ENCODE data around the gene MTHFSD. TPM values are rescaled to one million over a fixed set of nuclear protein-coding genes. Genes with fewer than 3 reads are reported as not detected.

The MTHFSD gene
- total RNA-seq, 2 experiments from 2014 or later, result 28.7 to 29.1 TPM

DNA sequence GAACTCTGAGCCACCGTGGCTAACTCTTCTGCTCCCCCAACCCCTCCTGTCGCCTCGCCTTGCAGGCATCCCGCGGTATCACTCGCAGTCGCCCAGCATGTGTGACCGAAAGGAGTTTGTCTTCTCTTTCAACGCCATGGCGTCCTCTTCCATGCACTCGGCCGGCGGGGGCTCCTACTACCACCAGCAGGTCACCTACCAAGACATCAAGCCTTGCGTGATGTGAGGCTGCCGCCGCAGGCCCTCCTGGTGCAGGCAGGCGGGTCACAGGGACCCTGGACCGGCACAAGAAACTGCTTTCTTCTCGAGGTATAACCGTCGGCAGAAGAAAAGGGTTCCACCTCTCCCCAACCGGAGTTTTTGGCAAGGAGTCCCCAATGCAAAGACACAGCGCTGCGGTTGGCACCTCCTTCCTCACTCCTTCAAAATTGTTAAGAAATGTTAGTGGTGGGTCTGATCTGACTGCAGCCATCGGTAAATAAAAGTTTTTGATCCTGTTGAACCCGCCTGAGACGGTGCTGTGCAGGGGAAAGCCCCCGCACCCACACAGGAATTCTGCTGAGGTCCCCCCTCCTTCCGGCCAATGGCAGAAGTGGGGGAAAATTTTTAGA lies 42.1 kb downstream of the MTHFSD start:
- POLR2A ChIA-PET, result no interaction called here
- peaks cover 64% of the 10 kb centered on the region for H3K27me3 Mint-ChIP-seq
- DNase-seq, result no peak

GRCh38 chr16:86512301-86512859 lies 42.7 kb downstream of the MTHFSD start:
- DNase-seq, result no peak
- Mint-ChIP-seq H3K9me3 (no peaks in the 10 kb centered on the region), H3K27ac (no peak overlapping the region), H3K4me3 (no peak overlapping the region), H3K27me3 (peaks cover 64% of the 10 kb centered on the region), H3K4me1 (peaks cover 13% of the 10 kb centered on the region), H3K36me3 (ENCODE audit: low read depth) (no peaks in the 10 kb centered on the region)
- ChIA-PET POLR2A (no interaction called here), CTCF (no interaction called here)

More for the DNA sequence above, 42.1 kb downstream of the MTHFSD start:
- no peak overlapping the region for H3K4me3 Mint-ChIP-seq
- no peaks in the 10 kb centered on the region for H3K9me3 Mint-ChIP-seq
- H3K27ac Mint-ChIP-seq, result no peak overlapping the region
- no peaks in the 10 kb centered on the region for H3K36me3 Mint-ChIP-seq (ENCODE audit: low read depth)
- peaks cover 8% of the 10 kb centered on the region for H3K4me1 Mint-ChIP-seq
- CTCF ChIA-PET, result no interaction called here

DNA sequence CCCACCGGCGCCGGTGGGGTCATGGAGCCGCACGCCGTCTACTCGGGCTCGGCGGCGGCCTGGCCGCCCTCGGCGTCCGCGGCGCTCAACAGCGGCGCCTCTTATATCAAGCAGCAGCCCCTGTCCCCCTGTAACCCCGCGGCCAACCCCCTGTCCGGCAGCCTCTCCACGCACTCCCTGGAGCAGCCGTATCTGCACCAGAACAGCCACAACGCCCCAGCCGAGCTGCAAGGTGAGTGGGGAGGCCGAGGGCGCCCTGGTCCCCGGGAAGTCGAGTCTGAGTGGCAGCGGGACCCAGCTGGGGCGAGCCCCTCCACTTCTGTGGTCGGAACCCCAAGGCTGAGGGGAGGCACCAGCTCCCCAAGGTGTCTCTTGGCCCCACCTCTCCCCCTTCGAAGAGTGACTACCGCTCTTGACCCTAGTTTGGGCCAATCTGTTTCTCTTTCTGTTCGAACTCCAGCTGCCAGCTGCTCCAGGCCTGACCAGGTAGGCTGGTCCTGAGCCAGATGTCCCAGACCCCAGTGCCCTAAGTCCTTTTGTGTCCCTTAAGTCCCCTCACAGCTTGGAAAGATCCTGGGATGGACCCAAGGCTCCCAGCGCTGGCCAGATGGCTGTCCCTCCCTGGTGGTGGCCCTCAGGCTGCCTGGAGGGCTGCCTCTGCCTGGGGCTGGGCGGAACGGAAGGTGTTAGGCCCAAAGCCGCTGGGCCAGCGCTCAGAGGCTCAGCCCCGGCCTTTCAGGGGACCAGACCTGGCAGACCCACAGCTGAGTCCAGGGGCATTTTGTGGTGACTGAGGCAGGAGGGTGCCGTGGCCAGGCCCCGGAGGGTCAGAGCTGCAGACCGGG lies 43.5 kb downstream of the MTHFSD start:
- Mint-ChIP-seq H3K4me3 (no peak overlapping the region), H3K27me3 (peaks cover 66% of the 10 kb centered on the region)
- CTCF ChIA-PET, result no interaction called here

DNA sequence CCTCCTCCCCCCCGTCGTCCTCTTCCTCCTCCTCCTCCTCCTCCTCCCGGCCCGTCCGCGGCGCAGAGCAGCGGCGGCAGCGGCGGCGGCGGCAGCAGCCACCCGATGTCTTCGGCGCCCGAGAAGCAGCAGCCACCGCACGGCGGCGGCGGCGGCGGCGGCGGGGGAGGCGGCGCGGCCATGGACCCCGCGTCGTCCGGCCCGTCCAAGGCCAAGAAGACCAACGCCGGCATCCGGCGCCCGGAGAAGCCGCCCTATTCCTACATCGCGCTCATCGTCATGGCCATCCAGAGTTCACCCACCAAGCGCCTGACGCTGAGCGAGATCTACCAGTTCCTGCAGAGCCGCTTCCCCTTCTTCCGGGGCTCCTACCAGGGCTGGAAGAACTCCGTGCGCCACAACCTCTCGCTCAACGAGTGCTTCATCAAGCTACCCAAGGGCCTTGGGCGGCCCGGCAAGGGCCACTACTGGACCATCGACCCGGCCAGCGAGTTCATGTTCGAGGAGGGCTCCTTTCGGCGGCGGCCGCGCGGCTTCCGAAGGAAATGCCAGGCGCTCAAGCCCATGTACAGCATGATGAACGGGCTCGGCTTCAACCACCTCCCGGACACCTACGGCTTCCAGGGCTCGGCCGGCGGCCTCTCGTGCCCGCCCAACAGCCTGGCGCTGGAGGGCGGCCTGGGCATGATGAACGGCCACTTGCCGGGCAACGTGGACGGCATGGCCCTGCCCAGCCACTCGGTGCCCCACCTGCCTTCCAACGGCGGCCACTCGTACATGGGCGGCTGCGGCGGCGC lies 44.4 kb downstream of the MTHFSD start, which contains the start of gene FOXF1:
TSS of gene FOXF1 (plus strand) at position 63 of the 797 bp plus-strand sequence. CDS start at position 106, 43 bp downstream.
- Mint-ChIP-seq H3K27ac (no peak within 1 kb of the TSS), H3K27me3 (peaks cover 66% of the 10 kb centered on the region), H3K4me1 (peaks cover 15% of the 10 kb centered on the region), H3K4me3 (peak within 1 kb of the TSS; percentile 63), H3K9me3 (no peaks in the 10 kb centered on the region), H3K36me3 (ENCODE audit: low read depth) (no peaks in the 10 kb centered on the region)
- POLR2A ChIA-PET, result no interaction called here
- CTCF ChIA-PET, result no interaction called here
- DNase-seq, result no peak

More for the DNA sequence above, 43.5 kb downstream of the MTHFSD start:
- POLR2A ChIA-PET, result no interaction called here
- Mint-ChIP-seq H3K36me3 (ENCODE audit: low read depth) (no peaks in the 10 kb centered on the region), H3K27ac (no peak overlapping the region), H3K4me1 (peaks cover 13% of the 10 kb centered on the region), H3K9me3 (no peaks in the 10 kb centered on the region)
- DNase-seq, result no peak

DNA sequence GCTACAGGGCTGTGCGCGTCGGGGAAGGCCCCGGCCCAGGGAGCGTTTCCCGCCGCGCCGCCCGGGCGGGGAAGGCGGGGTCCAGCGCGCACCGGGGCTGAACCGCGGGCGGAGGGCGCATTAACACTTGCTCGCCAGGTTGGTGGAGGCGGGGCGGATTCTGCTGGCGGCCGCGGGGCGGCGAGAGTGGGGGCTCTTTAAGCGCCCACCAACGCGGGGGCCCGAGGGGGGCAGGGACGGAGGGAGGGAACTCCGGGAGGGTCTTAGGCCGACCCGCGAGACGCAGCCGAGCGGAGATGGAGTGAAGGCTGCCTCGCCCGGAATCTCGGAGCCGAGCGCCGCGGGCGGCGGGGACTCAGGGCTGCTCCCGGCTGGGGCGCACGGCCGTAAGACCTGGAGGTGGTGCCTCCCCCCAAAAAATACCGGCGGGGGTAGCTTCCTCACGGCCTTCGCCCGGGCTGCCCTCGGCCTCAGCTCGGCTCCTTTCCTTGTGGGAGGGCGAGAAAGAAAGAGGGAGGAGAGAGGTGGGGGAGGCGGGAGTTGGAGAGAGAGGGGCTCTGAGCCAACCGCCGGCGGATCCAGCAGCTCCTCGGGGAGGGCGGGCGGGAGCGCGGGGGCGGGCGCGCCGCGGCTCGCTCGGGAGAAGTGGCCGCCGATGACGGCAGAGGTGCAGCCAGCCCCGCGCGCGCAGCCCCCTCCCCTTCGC lies 45.1 kb downstream of the MTHFSD start:
- Mint-ChIP-seq H3K36me3 (ENCODE audit: low read depth) (no peaks in the 10 kb centered on the region), H3K27me3 (peaks cover 67% of the 10 kb centered on the region), H3K9me3 (no peaks in the 10 kb centered on the region), H3K4me1 (peaks cover 19% of the 10 kb centered on the region), H3K4me3 (peak overlapping the region; percentile 63), H3K27ac (no peak overlapping the region)
- ChIA-PET POLR2A (no interaction called here), CTCF (no interaction called here)
- DNase-seq, result no peak

GRCh38 chr16:86508947-86509758 lies 45.9 kb downstream of the MTHFSD start:
- H3K27ac Mint-ChIP-seq, result peak overlapping the region; percentile 64
- H3K36me3 Mint-ChIP-seq (ENCODE audit: low read depth), result no peaks in the 10 kb centered on the region
- peaks cover 19% of the 10 kb centered on the region for H3K4me1 Mint-ChIP-seq
- H3K27me3 Mint-ChIP-seq, result peaks cover 67% of the 10 kb centered on the region
- peak; percentile 18 for DNase-seq
- no peaks in the 10 kb centered on the region for H3K9me3 Mint-ChIP-seq
- ChIA-PET CTCF (no interaction called here), POLR2A (no interaction called here)
- peak overlapping the region; percentile 63 for H3K4me3 Mint-ChIP-seq

DNA sequence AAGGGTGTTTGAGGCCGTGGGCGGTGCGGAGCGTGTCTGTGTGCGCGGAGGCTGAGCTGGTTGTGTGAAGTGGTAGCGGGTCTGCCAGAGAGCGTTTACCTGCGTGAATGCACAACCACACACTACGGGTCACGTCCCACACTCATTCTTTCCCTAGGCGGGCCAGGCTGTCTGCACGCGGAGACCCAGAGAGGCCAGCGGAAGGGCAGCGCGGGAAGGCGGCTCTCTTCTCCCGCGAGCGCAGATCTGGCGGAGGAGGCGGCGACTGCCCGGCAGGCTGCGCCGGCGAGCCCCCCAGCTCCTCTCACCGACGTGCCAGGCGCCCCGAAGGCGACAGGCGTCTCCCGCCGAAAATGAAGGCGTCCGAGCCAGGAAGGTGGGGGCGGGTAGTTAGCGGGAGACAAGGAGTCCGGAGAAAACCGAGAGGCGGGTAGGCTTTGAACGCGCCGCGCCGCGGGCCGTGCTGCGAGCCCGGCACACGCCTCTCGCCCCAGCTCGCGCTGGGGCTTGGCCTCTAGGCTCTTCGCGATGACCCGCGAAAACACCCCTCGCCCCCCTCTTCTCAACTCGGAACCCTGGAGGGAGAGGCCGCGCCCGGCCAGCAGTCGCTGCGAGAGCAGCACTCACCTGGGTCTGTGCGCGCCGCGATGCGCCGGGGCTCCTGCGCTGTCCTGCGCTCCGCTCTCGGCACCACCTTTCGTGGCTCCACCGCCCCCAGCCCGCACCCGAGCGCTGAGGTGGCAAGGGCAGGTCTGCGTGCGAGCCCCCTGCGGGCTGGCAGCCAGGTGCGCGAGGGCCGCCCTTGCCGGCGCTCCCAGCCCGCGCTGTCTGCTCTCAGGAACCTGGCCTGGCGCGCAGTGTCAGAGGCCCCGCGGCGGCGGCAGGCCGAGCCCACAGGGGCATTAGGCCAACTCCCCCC lies 46.7 kb downstream of the MTHFSD start:
- peaks cover 68% of the 10 kb centered on the region for H3K27me3 Mint-ChIP-seq
- DNase-seq, result no peak
- H3K4me3 Mint-ChIP-seq, result peak overlapping the region; percentile 63
- POLR2A ChIA-PET, result no interaction called here
- CTCF ChIA-PET, result interaction anchor here (2.6 kb wide), 1 partner anchor 9 kb away, joined by 7 read pairs; no protein-coding TSS in a partner anchor
- H3K27ac Mint-ChIP-seq, result peak overlapping the region; percentile 64
- H3K36me3 Mint-ChIP-seq (ENCODE audit: low read depth), result no peaks in the 10 kb centered on the region
- peaks cover 19% of the 10 kb centered on the region for H3K4me1 Mint-ChIP-seq
- no peaks in the 10 kb centered on the region for H3K9me3 Mint-ChIP-seq

GRCh38 chr16:86507173-86508027 lies 47.6 kb downstream of the MTHFSD start:
- Mint-ChIP-seq H3K9me3 (no peaks in the 10 kb centered on the region), H3K27me3 (peaks cover 69% of the 10 kb centered on the region), H3K27ac (peak overlapping the region; percentile 50), H3K4me1 (peaks cover 19% of the 10 kb centered on the region), H3K4me3 (peak overlapping the region; percentile 4), H3K36me3 (ENCODE audit: low read depth) (no peaks in the 10 kb centered on the region)
- CTCF ChIA-PET, result interaction anchor here (2.6 kb wide), 1 partner anchor 10 kb away, joined by 7 read pairs; no protein-coding TSS in a partner anchor
- DNase-seq, result no peak
- POLR2A ChIA-PET, result no interaction called here

- CTCF ChIA-PET, result interaction anchor here (2.6 kb wide), 1 partner anchor 11 kb away, joined by 7 read pairs; no protein-coding TSS in a partner anchor
- H3K27me3 Mint-ChIP-seq, result peaks cover 76% of the 10 kb centered on the region
- peak overlapping the region; percentile 2 for H3K27ac Mint-ChIP-seq
These were observed 48.9 kb downstream of the MTHFSD start for GRCh38 chr16:86505899-86506864.

More at GRCh38 chr16:86505899-86506864, 48.9 kb downstream of the MTHFSD start:
- POLR2A ChIA-PET, result interaction anchor here (0.6 to 0.8 kb wide), 2 partner anchors 212 to 727 kb away, joined by 3 read pairs; no protein-coding TSS in a partner anchor
- H3K4me3 Mint-ChIP-seq, result no peak overlapping the region
- no peaks in the 10 kb centered on the region for H3K9me3 Mint-ChIP-seq
- DNase-seq, result no peak
- H3K4me1 Mint-ChIP-seq, result peaks cover 17% of the 10 kb centered on the region
- no peaks in the 10 kb centered on the region for H3K36me3 Mint-ChIP-seq (ENCODE audit: low read depth)
